Measurements from ENCODE around the gene MRPS35.
A peak's percentile ranks its signal among the peaks of the same experiment; 100 is the strongest.

MRPS35 gene

GRCh38 chr12:27794818-27795584 is 84.4 kb downstream of the MRPS35 start:
- H3K9me3 Mint-ChIP-seq, result no peaks in the 10 kb centered on the region
- peaks cover 5% of the 10 kb centered on the region for H3K4me1 Mint-ChIP-seq (ENCODE audit: low read depth)
- no peak overlapping the region for H3K4me3 Mint-ChIP-seq
- DNase-seq (ENCODE audit: low spot score), result no peak
- H3K27ac Mint-ChIP-seq, result no peak overlapping the region
- H3K36me3 Mint-ChIP-seq (ENCODE audit: low read depth), result peaks cover 45% of the 10 kb centered on the region
- no peaks in the 10 kb centered on the region for H3K27me3 Mint-ChIP-seq (ENCODE audit: low read depth)

GRCh38 chr12:27796128-27796527 is 85.5 kb downstream of the MRPS35 start:
- DNase-seq (ENCODE audit: low spot score), result no peak
- H3K36me3 Mint-ChIP-seq (ENCODE audit: low read depth), result peaks cover 46% of the 10 kb centered on the region
- H3K27ac Mint-ChIP-seq, result no peak overlapping the region
- H3K4me1 Mint-ChIP-seq (ENCODE audit: low read depth), result peaks cover 7% of the 10 kb centered on the region
- no peaks in the 10 kb centered on the region for H3K27me3 Mint-ChIP-seq (ENCODE audit: low read depth)
- H3K9me3 Mint-ChIP-seq, result no peaks in the 10 kb centered on the region
- no peak overlapping the region for H3K4me3 Mint-ChIP-seq

DNA sequence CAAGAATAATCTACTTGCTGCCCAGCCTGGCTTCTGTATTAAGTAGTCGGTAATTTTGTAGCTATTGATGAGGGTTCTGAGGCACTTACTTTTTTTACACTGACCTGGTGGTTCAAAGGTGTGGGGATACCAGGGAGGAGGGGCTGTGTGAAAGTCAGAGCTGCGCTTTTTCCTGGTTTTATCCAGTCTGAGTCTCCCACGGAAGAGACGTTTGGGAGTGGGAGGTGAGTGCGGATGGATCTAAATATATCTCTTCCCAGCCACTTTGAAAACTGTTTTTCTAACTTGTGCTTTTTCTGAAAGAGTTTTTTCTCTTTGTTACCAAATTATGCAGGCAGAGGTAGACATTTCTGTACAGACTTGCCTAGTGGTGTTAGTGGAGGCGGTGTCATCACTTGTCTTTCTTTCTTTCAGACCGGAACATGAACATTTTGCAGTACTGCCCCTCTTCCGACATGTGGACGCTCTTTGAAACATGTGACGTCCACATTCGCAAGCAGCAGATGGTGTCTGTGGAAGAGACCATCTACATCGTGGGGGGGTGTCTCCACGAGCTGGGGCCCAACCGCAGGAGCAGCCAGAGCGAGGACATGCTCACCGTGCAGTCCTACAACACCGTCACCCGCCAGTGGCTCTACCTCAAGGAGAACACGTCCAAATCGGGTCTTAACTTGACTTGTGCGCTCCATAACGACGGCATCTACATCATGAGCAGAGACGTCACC is 86.8 kb downstream of the MRPS35 start:
- Mint-ChIP-seq H3K4me1 (ENCODE audit: low read depth) (peaks cover 9% of the 10 kb centered on the region), H3K27ac (no peak overlapping the region), H3K9me3 (no peaks in the 10 kb centered on the region), H3K4me3 (no peak overlapping the region), H3K27me3 (ENCODE audit: low read depth) (no peaks in the 10 kb centered on the region), H3K36me3 (ENCODE audit: low read depth) (peaks cover 35% of the 10 kb centered on the region)
- no peak for DNase-seq (ENCODE audit: low spot score)

GRCh38 chr12:27800819-27801218 is 90.2 kb downstream of the MRPS35 start:
- peaks cover 23% of the 10 kb centered on the region for H3K36me3 Mint-ChIP-seq (ENCODE audit: low read depth)
- no peak overlapping the region for H3K4me3 Mint-ChIP-seq
- H3K27me3 Mint-ChIP-seq (ENCODE audit: low read depth), result peaks cover 1% of the 10 kb centered on the region
- DNase-seq (ENCODE audit: low spot score), result no peak
- no peak overlapping the region for H3K27ac Mint-ChIP-seq
- no peaks in the 10 kb centered on the region for H3K9me3 Mint-ChIP-seq
- peaks cover 6% of the 10 kb centered on the region for H3K4me1 Mint-ChIP-seq (ENCODE audit: low read depth)

GRCh38 chr12:27801630-27802029 is 91.0 kb downstream of the MRPS35 start:
- Mint-ChIP-seq H3K4me3 (no peak overlapping the region), H3K9me3 (no peaks in the 10 kb centered on the region), H3K27me3 (ENCODE audit: low read depth) (peaks cover 7% of the 10 kb centered on the region)

DNA sequence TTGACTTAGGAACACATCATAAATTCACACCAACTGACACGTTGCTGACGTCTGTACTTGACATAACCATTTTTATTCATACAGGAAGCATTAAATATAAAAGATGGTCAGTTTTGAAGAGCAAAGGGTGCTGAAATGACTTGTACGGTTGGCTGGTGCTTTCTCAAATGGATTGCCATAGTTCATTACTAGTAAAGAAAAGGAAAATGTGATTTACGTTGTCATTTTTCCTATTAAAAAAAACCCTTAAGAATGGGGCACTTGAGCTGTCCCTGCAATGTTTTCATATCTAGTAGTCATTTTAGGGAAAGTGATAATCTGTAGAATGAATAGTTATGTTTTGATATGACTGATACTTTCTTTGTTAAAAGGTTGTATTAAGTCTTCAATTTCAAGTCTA is 91.9 kb downstream of the MRPS35 start:
- Mint-ChIP-seq H3K4me1 (ENCODE audit: low read depth) (peaks cover 13% of the 10 kb centered on the region), H3K9me3 (no peaks in the 10 kb centered on the region), H3K4me3 (no peak overlapping the region), H3K27ac (no peak overlapping the region), H3K36me3 (ENCODE audit: low read depth) (peaks cover 15% of the 10 kb centered on the region), H3K27me3 (ENCODE audit: low read depth) (peaks cover 12% of the 10 kb centered on the region)
- DNase-seq (ENCODE audit: low spot score), result peak; percentile 20

More at GRCh38 chr12:27801630-27802029, 91.0 kb downstream of the MRPS35 start:
- H3K4me1 Mint-ChIP-seq (ENCODE audit: low read depth), result peaks cover 6% of the 10 kb centered on the region
- peaks cover 23% of the 10 kb centered on the region for H3K36me3 Mint-ChIP-seq (ENCODE audit: low read depth)
- no peak for DNase-seq (ENCODE audit: low spot score)
- no peak overlapping the region for H3K27ac Mint-ChIP-seq

GRCh38 chr12:27802936-27803335 is 92.3 kb downstream of the MRPS35 start:
- H3K4me3 Mint-ChIP-seq, result no peak overlapping the region
- peaks cover 12% of the 10 kb centered on the region for H3K36me3 Mint-ChIP-seq (ENCODE audit: low read depth)
- H3K27ac Mint-ChIP-seq, result no peak overlapping the region
- no peak for DNase-seq (ENCODE audit: low spot score)
- no peaks in the 10 kb centered on the region for H3K9me3 Mint-ChIP-seq
- H3K27me3 Mint-ChIP-seq (ENCODE audit: low read depth), result peaks cover 14% of the 10 kb centered on the region
- peaks cover 13% of the 10 kb centered on the region for H3K4me1 Mint-ChIP-seq (ENCODE audit: low read depth)

- Mint-ChIP-seq H3K27me3 (ENCODE audit: low read depth) (peaks cover 19% of the 10 kb centered on the region), H3K9me3 (no peaks in the 10 kb centered on the region), H3K4me3 (no peak overlapping the region), H3K27ac (no peak overlapping the region), H3K36me3 (ENCODE audit: low read depth) (peaks cover 2% of the 10 kb centered on the region), H3K4me1 (ENCODE audit: low read depth) (peaks cover 13% of the 10 kb centered on the region)
- no peak for DNase-seq (ENCODE audit: low spot score)
These were observed 94.6 kb downstream of the MRPS35 start for GRCh38 chr12:27805238-27805637.

Data from T-helper 2 cell treated with Interferon-gamma antibody and Interleukin-4, amounts not matched to agents 5 μg/mL and 100 μg/mL, for 36 hours (primary cell).